Thyroid gland (tissue), 4 donors: ENCODE data around the gene SLC13A5. TPM values are rescaled to one million over a fixed set of nuclear protein-coding genes. Genes with fewer than 3 reads are reported as not detected.
A peak's percentile ranks its signal among the peaks of the same experiment; 100 is the strongest.

ENCODE experiments used
- DNase-seq, 2 donors: peaks; one replicate each; pipeline ENCODE4 v3.0.0-alpha.2; 2019
- H3K27ac ChIP-seq, 3 donors: fragments of 200-600 bp; sonication (generic); 1 replicate in 2 of 3; 2 replicates in 1 of 3; pipeline ENCODE4 v1.5.1; 2016 to 2019; ENCODE audit warnings: mild to moderate bottlenecking in 1 of 3, moderate library complexity in 1 of 3
- H3K27me3 ChIP-seq: fragments of 200-600 bp; sonication (generic); one replicate; pipeline ENCODE4 v1.5.1; 2019
- H3K36me3 ChIP-seq, 2 donors: fragments of 200-600 bp; sonication (generic); one replicate each; pipeline ENCODE4 v1.5.1; 2016 to 2019
- H3K4me1 ChIP-seq, 2 donors: fragments of 200-600 bp; sonication (generic); one replicate each; pipeline ENCODE4 v1.5.1; 2017 to 2019
- H3K4me3 ChIP-seq, 3 donors: fragments of 200-600 bp; sonication (generic); replicated peaks in 1 of 3; 1 replicate in 2 of 3; 2 replicates in 1 of 3; pipeline ENCODE4 v1.5.1; 2016; ENCODE audit warnings: mild to moderate bottlenecking in 1 of 3
- H3K9me3 ChIP-seq: fragments of 200-600 bp; sonication (generic); one replicate; pipeline ENCODE4 v1.5.1; 2017
- POLR2A ChIP-seq, 2 donors: fragments of 450-650 bp; IDR thresholded peaks; one replicate each; pipeline ENCODE4 v1.6.1; 2017; ENCODE audit warnings: antibody characterized with exemption in 2 of 2, mild to moderate bottlenecking in 2 of 2, moderate library complexity in 1 of 2
- WGBS, 2 donors: methylation state at CpG; one replicate each; pipeline ENCODE4 v1.1.5; 2017; 5-methylcytosine and 5-hydroxymethylcytosine counted together
- intact Hi-C: fragments of 100-400 bp; cut with DNase I; formaldehyde crosslinking; loops from one replicate; pipeline ENCODE4 v1.15.1; 2023
- total RNA-seq, 4 donors: library from RNA; depleted of rRNA; stranded (reverse); fragments of >200 nt; gene quantifications; one replicate each; pipeline ENCODE4 v1.2.3, GENCODE V29; 2016
- TF ChIP-seq, protein P1 (sequence below), 6 experiments: fragments of 200-600 bp in 3 of 6; fragments of 450-650 bp in 3 of 6; sonication (generic) in 3 of 6; IDR thresholded peaks; one replicate each; pipeline ENCODE4 v1.5.1; 2016 to 2019; ENCODE audit warnings: antibody characterized with exemption in 6 of 6, mild to moderate bottlenecking in 2 of 6, inconsistent platforms in 1 of 6, moderate library complexity in 1 of 6

The SLC13A5 gene
- total RNA-seq, 4 donors from 2014 or later: 0.27 to 0.63 TPM; not detected in 2

DNA sequence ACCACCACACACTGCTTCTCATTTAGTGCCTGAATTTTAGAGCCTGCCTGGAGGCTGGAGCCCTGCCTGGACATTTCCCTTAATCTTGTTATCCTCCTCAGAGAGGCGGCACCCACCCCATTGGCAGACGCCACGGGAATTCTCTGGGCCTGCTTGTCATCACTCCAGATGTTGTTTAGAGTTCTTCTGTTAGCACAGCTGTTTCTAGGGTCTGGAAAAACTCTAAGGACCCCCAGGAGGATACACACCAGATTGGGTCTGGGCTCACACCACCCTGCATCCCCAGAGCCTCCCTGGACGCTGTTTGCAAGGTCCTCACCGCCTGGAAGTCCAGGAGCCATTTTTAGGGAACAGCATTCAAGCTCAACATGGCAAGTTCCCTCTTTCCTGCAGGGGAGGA, 42.1 kb upstream of the SLC13A5 start:
- intact Hi-C loops: no loop called here
- Histone ChIP-seq H3K4me3 (peak overlapping the region; percentile 1 to 30 (median 3)), H3K27me3 (no peaks in the 10 kb centered on the region), H3K27ac (peak overlapping the region; percentile 36 to 85 (median 82)), H3K9me3 (no peaks in the 10 kb centered on the region), H3K4me1 (peaks cover 0 to 25% of the 10 kb centered on the region in 2 donors), H3K36me3 (no peaks in the 10 kb centered on the region)
- 57 to 79% methylated on average over 5 of the region's 5 CpGs for WGBS, 2 donors
- TF ChIP-seq POLR2A (IDR thresholded peaks at IDR 0.05): no peak
- TF ChIP-seq, protein P1, sequence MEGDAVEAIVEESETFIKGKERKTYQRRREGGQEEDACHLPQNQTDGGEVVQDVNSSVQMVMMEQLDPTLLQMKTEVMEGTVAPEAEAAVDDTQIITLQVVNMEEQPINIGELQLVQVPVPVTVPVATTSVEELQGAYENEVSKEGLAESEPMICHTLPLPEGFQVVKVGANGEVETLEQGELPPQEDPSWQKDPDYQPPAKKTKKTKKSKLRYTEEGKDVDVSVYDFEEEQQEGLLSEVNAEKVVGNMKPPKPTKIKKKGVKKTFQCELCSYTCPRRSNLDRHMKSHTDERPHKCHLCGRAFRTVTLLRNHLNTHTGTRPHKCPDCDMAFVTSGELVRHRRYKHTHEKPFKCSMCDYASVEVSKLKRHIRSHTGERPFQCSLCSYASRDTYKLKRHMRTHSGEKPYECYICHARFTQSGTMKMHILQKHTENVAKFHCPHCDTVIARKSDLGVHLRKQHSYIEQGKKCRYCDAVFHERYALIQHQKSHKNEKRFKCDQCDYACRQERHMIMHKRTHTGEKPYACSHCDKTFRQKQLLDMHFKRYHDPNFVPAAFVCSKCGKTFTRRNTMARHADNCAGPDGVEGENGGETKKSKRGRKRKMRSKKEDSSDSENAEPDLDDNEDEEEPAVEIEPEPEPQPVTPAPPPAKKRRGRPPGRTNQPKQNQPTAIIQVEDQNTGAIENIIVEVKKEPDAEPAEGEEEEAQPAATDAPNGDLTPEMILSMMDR (IDR thresholded peaks at IDR 0.05): no peak
- no peak for DNase-seq

- Histone ChIP-seq H3K9me3 (no peaks in the 10 kb centered on the region), H3K36me3 (no peaks in the 10 kb centered on the region), H3K4me1 (peaks cover 0 to 25% of the 10 kb centered on the region in 2 donors), H3K27ac (peak overlapping the region; percentile 70 to 74 (median 72)), H3K27me3 (no peaks in the 10 kb centered on the region), H3K4me3 (no peak overlapping the region)
- intact Hi-C loops: no loop called here
- no peak for DNase-seq
- 62 to 80% methylated on average over 6 of the region's 6 CpGs for WGBS, 2 donors
- TF ChIP-seq, protein P1 (IDR thresholded peaks at IDR 0.05): no peak
- no peak for TF ChIP-seq POLR2A (IDR thresholded peaks at IDR 0.05)
These were observed 40.4 kb upstream of the SLC13A5 start for GRCh38 chr17:6753546-6753945.

DNA sequence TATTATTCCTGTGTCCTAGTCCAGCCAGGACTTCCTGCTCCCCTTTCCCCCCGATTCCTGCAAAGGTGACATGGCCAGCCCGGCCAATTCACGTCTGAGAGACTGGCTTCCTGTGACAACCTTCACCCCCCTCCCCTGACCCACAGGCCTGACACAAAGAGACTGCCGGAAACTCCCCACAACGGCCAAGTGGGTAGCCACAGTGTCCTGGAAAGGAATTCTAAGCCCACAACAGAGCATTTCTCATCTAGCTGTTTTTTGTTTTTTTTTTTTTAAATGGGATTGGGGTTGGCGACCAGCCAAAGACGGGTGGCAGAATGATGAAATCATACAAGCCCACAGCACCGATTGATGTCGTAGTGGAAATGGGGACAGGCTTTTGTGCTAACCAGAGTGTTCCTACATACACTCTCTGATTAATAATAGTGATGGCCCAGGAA, 39.9 kb upstream of the SLC13A5 start:
- intact Hi-C loops: no loop called here
- Histone ChIP-seq H3K4me1 (peaks cover 0 to 25% of the 10 kb centered on the region in 2 donors), H3K27me3 (no peaks in the 10 kb centered on the region), H3K36me3 (no peaks in the 10 kb centered on the region), H3K4me3 (no peak overlapping the region), H3K9me3 (no peaks in the 10 kb centered on the region), H3K27ac (peak overlapping the region; percentile 70 to 74 (median 72))
- WGBS, 2 donors: 36 to 57% methylated on average over 9 of the region's 9 CpGs
- no peak for TF ChIP-seq POLR2A (IDR thresholded peaks at IDR 0.05)
- TF ChIP-seq, protein P1 (IDR thresholded peaks at IDR 0.05): no peak
- peak; percentile 31 to 35 for DNase-seq

- TF ChIP-seq, protein P1 (IDR thresholded peaks at IDR 0.05): no peak
- TF ChIP-seq POLR2A (IDR thresholded peaks at IDR 0.05): no peak
- peaks cover 0 to 25% of the 10 kb centered on the region in 2 donors for H3K4me1 ChIP-seq
- peak in 1 of 2 donors; percentile 9 for DNase-seq
- H3K4me3 ChIP-seq: no peak overlapping the region
- no peaks in the 10 kb centered on the region for H3K27me3 ChIP-seq
- no peaks in the 10 kb centered on the region for H3K9me3 ChIP-seq
- WGBS, 2 donors: 54 to 56% methylated on average over 7 of the region's 7 CpGs
- intact Hi-C loops: no loop called here
- H3K36me3 ChIP-seq: no peaks in the 10 kb centered on the region
- peak overlapping the region; percentile 70 to 74 (median 72) for H3K27ac ChIP-seq
These were observed 39.1 kb upstream of the SLC13A5 start for GRCh38 chr17:6752068-6752909.

GRCh38 chr17:6749519-6749918, 36.4 kb upstream of the SLC13A5 start:
- TF ChIP-seq, protein P1 (IDR thresholded peaks at IDR 0.05): no peak
- TF ChIP-seq POLR2A (IDR thresholded peaks at IDR 0.05): no peak
- DNase-seq: no peak
- no peaks in the 10 kb centered on the region for H3K27me3 ChIP-seq
- no peaks in the 10 kb centered on the region for H3K9me3 ChIP-seq
- no peaks in the 10 kb centered on the region for H3K36me3 ChIP-seq
- no peak overlapping the region for H3K4me3 ChIP-seq
- peaks cover 0 to 16% of the 10 kb centered on the region in 2 donors for H3K4me1 ChIP-seq
- H3K27ac ChIP-seq: no peak overlapping the region
- intact Hi-C loops: no loop called here
- WGBS, 2 donors: 90 to 92% methylated on average over 6 of the region's 6 CpGs
